Erythroblast (primary cell): ENCODE results near the gene PHF11.

Source experiments
- GATA1 ChIP-seq: IDR thresholded peaks from 2 replicates; pipeline ENCODE4 v1.6.1; 2011; ENCODE audit warnings: low read depth, mild to moderate bottlenecking, control low read depth, low read length, moderate library complexity
- POLR2A ChIP-seq: IDR thresholded peaks from 2 replicates; pipeline ENCODE4 v1.6.1; 2011; ENCODE audit warnings: mild to moderate bottlenecking, low read length

DNA sequence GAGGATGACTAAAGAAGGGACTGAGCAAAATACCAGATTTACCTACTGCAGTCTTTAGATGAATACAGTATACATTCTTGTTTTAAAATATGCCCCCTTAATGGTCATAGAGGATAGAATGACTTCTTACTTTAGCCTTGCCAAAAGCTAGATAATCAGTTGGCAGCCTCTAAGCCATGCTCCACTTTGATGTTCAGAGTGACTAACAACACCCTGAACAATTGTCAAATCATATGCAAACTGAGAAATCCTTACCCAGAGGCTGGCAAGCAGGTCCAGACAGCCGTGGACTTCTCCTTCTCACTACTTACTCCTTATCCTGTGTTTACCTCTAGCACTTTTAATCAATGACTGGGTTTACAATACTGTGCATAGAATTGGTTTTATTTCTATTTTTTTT is 23.6 kb upstream of the PHF11 start:
- no peak for TF ChIP-seq POLR2A
- TF ChIP-seq GATA1, result no peak
